ENCODE data around the gene EDAR. TPM values are rescaled to one million over a fixed set of nuclear protein-coding genes. Genes with fewer than 3 reads are reported as not detected.

EDAR gene
- total RNA-seq, 2 donors from 2014 or later: not detected

DNA sequence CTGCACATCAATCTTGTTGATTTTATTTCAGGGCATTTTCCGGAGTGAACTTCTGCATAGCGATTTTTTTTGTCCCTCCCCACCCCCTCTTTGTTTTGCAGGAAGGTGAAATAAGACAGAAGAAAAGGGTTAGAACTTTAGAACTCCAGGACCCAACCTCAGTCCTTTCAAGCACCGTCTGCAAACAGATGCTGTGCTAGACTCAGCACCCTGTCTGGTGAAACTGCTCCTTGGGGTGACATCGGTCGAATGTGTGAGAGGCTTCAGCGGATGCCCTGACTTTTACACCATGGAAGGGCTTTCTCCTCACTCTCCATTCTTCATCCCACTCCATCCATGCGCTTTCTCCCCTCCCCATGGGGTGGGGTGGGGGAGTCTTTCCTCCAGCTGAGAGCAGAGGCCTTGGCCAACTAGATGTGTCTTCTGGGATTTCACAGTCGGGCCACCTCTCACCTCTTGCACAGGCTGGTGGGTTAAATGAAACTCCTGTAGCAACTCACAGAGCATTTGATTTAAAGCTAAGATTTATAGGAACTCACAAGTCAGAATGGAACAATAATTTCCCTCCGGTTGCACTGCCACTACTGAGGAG lies 43.3 kb upstream of the EDAR start:
- TF ChIP-seq, protein P1, sequence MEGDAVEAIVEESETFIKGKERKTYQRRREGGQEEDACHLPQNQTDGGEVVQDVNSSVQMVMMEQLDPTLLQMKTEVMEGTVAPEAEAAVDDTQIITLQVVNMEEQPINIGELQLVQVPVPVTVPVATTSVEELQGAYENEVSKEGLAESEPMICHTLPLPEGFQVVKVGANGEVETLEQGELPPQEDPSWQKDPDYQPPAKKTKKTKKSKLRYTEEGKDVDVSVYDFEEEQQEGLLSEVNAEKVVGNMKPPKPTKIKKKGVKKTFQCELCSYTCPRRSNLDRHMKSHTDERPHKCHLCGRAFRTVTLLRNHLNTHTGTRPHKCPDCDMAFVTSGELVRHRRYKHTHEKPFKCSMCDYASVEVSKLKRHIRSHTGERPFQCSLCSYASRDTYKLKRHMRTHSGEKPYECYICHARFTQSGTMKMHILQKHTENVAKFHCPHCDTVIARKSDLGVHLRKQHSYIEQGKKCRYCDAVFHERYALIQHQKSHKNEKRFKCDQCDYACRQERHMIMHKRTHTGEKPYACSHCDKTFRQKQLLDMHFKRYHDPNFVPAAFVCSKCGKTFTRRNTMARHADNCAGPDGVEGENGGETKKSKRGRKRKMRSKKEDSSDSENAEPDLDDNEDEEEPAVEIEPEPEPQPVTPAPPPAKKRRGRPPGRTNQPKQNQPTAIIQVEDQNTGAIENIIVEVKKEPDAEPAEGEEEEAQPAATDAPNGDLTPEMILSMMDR (conservative IDR thresholded peaks at IDR 0.05): no peak
- DNase-seq: no peak
- Histone ChIP-seq H3K27me3 (ENCODE audit: control insufficient read depth, insufficient read depth, low read length, poor library complexity, severe bottlenecking) (peaks cover 13% of the 10 kb centered on the region), H3K4me1 (ENCODE audit: control insufficient read depth, insufficient read depth, low read length) (no peaks in the 10 kb centered on the region), H3K4me3 (ENCODE audit: low read length) (peak overlapping the region; percentile 76), H3K9me3 (ENCODE audit: control insufficient read depth, low read length) (peaks cover 17% of the 10 kb centered on the region), H3K9ac (ENCODE audit: extremely low read depth, low read length, poor library complexity, severe bottlenecking) (no peak overlapping the region), H3K27ac (ENCODE audit: low read depth, low read length) (no peak overlapping the region), H3K36me3 (ENCODE audit: control insufficient read depth, insufficient read depth, low read length) (no peaks in the 10 kb centered on the region)
- Mint-ChIP-seq H3K9me3 (peaks cover 15% of the 10 kb centered on the region), H3K4me1 (peaks cover 23% of the 10 kb centered on the region), H3K27ac (peak overlapping the region; percentile 26), H3K4me3 (peak overlapping the region; percentile 51), H3K36me3 (ENCODE audit: low read depth) (peaks cover 7% of the 10 kb centered on the region), H3K27me3 (ENCODE audit: insufficient read depth) (peaks cover 17% of the 10 kb centered on the region)
- 49 to 65% methylated on average over 3 to 8 of the region's 9 CpGs for WGBS, 2 experiments (ENCODE audit: insufficient coverage in 1 of 2, insufficient read length in 1 of 2)

- peaks cover 15% of the 10 kb centered on the region for H3K9me3 Mint-ChIP-seq
- H3K27ac Mint-ChIP-seq: peak overlapping the region; percentile 26
- Histone ChIP-seq H3K27me3 (ENCODE audit: control insufficient read depth, insufficient read depth, low read length, poor library complexity, severe bottlenecking) (peaks cover 13% of the 10 kb centered on the region), H3K36me3 (ENCODE audit: control insufficient read depth, insufficient read depth, low read length) (no peaks in the 10 kb centered on the region), H3K9me3 (ENCODE audit: control insufficient read depth, low read length) (peaks cover 17% of the 10 kb centered on the region), H3K27ac (ENCODE audit: low read depth, low read length) (no peak overlapping the region), H3K4me1 (ENCODE audit: control insufficient read depth, insufficient read depth, low read length) (no peaks in the 10 kb centered on the region), H3K9ac (ENCODE audit: extremely low read depth, low read length, poor library complexity, severe bottlenecking) (no peak overlapping the region), H3K4me3 (ENCODE audit: low read length) (peak overlapping the region; percentile 76)
- peaks cover 17% of the 10 kb centered on the region for H3K27me3 Mint-ChIP-seq (ENCODE audit: insufficient read depth)
- H3K36me3 Mint-ChIP-seq (ENCODE audit: low read depth): peaks cover 7% of the 10 kb centered on the region
- peaks cover 23% of the 10 kb centered on the region for H3K4me1 Mint-ChIP-seq
- TF ChIP-seq, protein P1 (conservative IDR thresholded peaks at IDR 0.05): no peak
- DNase-seq: peak; percentile 82
- H3K4me3 Mint-ChIP-seq: peak overlapping the region; percentile 51
- 1 to 4% methylated on average over 15 to 51 of the region's 51 CpGs for WGBS, 2 experiments (ENCODE audit: insufficient coverage in 1 of 2, insufficient read length in 1 of 2)
Observed at GRCh38 chr2:109031476-109032228, 42.6 kb upstream of the EDAR start.

- H3K9ac ChIP-seq (ENCODE audit: extremely low read depth, low read length, poor library complexity, severe bottlenecking): no peak overlapping the region
- H3K9me3 Mint-ChIP-seq: peaks cover 15% of the 10 kb centered on the region
- no peak overlapping the region for H3K27ac ChIP-seq (ENCODE audit: low read depth, low read length)
- peak overlapping the region; percentile 76 for H3K4me3 ChIP-seq (ENCODE audit: low read length)
- H3K4me1 Mint-ChIP-seq: peaks cover 23% of the 10 kb centered on the region
- peaks cover 13% of the 10 kb centered on the region for H3K27me3 ChIP-seq (ENCODE audit: control insufficient read depth, insufficient read depth, low read length, poor library complexity, severe bottlenecking)
- 49 to 63% methylated on average over 5 to 14 of the region's 14 CpGs for WGBS, 2 experiments (ENCODE audit: insufficient coverage in 1 of 2, insufficient read length in 1 of 2)
- H3K4me1 ChIP-seq (ENCODE audit: control insufficient read depth, insufficient read depth, low read length): no peaks in the 10 kb centered on the region
- H3K27me3 Mint-ChIP-seq (ENCODE audit: insufficient read depth): peaks cover 17% of the 10 kb centered on the region
- peaks cover 7% of the 10 kb centered on the region for H3K36me3 Mint-ChIP-seq (ENCODE audit: low read depth)
- H3K4me3 Mint-ChIP-seq: peak overlapping the region; percentile 51
- no peak overlapping the region for H3K27ac Mint-ChIP-seq
- peaks cover 17% of the 10 kb centered on the region for H3K9me3 ChIP-seq (ENCODE audit: control insufficient read depth, low read length)
- H3K36me3 ChIP-seq (ENCODE audit: control insufficient read depth, insufficient read depth, low read length): no peaks in the 10 kb centered on the region
- TF ChIP-seq, protein P1 (conservative IDR thresholded peaks at IDR 0.05): no peak
- no peak for DNase-seq
Observed at GRCh38 chr2:109030870-109031475, 42.0 kb upstream of the EDAR start.
